Body of pancreas (tissue), 4 donors: ENCODE measurements around the gene PANK3.
"Not testable (repeated sequence)": the region's sequence is repeated elsewhere in the genome, so short reads cannot be mapped to it uniquely, and the experiment has no call there.

ENCODE experiments used
- CTCF ChIP-seq, 7 experiments: fragments of 450-650 bp in 4 of 7; fragments of 200-600 bp in 3 of 7; sonication (generic) in 3 of 7; IDR thresholded peaks; one replicate each; pipeline ENCODE4 v1.5.1; 2016 to 2019; ENCODE audit warnings: antibody characterized with exemption in 7 of 7
- POLR2A ChIP-seq, 3 donors: fragments of 450-650 bp; IDR thresholded peaks; one replicate each; pipeline ENCODE4 v1.6.1; 2016; ENCODE audit warnings: antibody characterized with exemption in 3 of 3, mild to moderate bottlenecking in 2 of 3

- not testable (repeated sequence) for TF ChIP-seq POLR2A, CTCF (IDR thresholded peaks at IDR 0.05)
These were observed 17.0 kb upstream of the PANK3 start for GRCh38 chr5:168596122-168596521.
